Measurements from ENCODE around the gene ATL2.

ATL2 gene

GRCh38 chr2:38256610-38257009 lies 120.5 kb downstream of the ATL2 start:
- DNase-seq (ENCODE audit: insufficient read length, low spot score) (no peak), FAIRE-seq (no peak)
- no peak for TF ChIP-seq CTCF (IDR thresholded peaks at IDR 0.05; ENCODE audit: insufficient read depth, missing control alignments)

GRCh38 chr2:38255211-38255610 lies 121.9 kb downstream of the ATL2 start:
- no peak for FAIRE-seq
- TF ChIP-seq CTCF (IDR thresholded peaks at IDR 0.05; ENCODE audit: insufficient read depth, missing control alignments) = no peak
- no peak for DNase-seq (ENCODE audit: insufficient read length, low spot score)

- FAIRE-seq = no peak
Observed at GRCh38 chr2:38254796-38255195, 122.3 kb downstream of the ATL2 start.

GRCh38 chr2:38251940-38252339 lies 125.1 kb downstream of the ATL2 start:
- no peak for FAIRE-seq
- DNase-seq (ENCODE audit: insufficient read length, low spot score) = no peak
- no peak for TF ChIP-seq CTCF (IDR thresholded peaks at IDR 0.05; ENCODE audit: insufficient read depth, missing control alignments)

More at GRCh38 chr2:38254796-38255195, 122.3 kb downstream of the ATL2 start:
- no peak for TF ChIP-seq CTCF (IDR thresholded peaks at IDR 0.05; ENCODE audit: insufficient read depth, missing control alignments)
- DNase-seq (ENCODE audit: insufficient read length, low spot score) = no peak

- TF ChIP-seq CTCF (IDR thresholded peaks at IDR 0.05; ENCODE audit: insufficient read depth, missing control alignments) = no peak
- DNase-seq (ENCODE audit: insufficient read length, low spot score) (no peak), FAIRE-seq (no peak)
Observed at GRCh38 chr2:38248707-38249106, 128.4 kb downstream of the ATL2 start.

- FAIRE-seq (no peak), DNase-seq (ENCODE audit: insufficient read length, low spot score) (no peak)
- no peak for TF ChIP-seq CTCF (IDR thresholded peaks at IDR 0.05; ENCODE audit: insufficient read depth, missing control alignments)
Observed at GRCh38 chr2:38248255-38248654, 128.8 kb downstream of the ATL2 start.

GRCh38 chr2:38246105-38246504 lies 131.0 kb downstream of the ATL2 start:
- no peak for FAIRE-seq
- no peak for DNase-seq (ENCODE audit: insufficient read length, low spot score)
- TF ChIP-seq CTCF (IDR thresholded peaks at IDR 0.05; ENCODE audit: insufficient read depth, missing control alignments) = no peak
